GM18867 (cell line): Measurements from ENCODE around the gene TMEM50A.
"Not testable (repeated sequence)": the region's sequence is repeated elsewhere in the genome, so short reads cannot be mapped to it uniquely, and the experiment has no call there.

Source experiments
- ATAC-seq: cut with Tn5 transposase; IDR thresholded peaks from one replicate; pipeline ENCODE4 v1.9.1; 2021; ENCODE audit warnings: mild to moderate bottlenecking, moderate library complexity; ENCODE audit not compliant: unreplicated experiment

TMEM50A gene

GRCh38 chr1:25383090-25383489 lies 45.0 kb downstream of the TMEM50A start:
- not testable (repeated sequence) for ATAC-seq

DNA sequence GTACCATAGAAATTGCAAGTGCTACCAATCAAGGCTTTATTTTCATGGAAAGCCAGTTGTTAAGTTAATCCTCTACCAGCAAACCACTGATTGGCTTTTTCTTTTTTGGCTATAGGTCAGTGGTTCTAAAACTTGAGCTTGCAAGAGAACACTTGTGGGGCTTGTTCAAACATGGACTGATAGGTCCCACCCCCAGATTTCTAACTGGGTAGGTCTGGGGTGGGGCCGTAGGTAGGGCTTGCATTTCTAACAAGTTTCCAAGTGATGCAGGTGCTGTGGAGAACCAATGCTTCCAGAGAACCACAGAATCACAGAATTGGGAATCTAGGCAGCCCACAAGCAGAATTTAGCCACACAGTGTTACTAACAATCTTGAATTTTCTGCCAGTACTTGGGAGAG lies 45.7 kb downstream of the TMEM50A start:
- not testable (repeated sequence) for ATAC-seq

DNA sequence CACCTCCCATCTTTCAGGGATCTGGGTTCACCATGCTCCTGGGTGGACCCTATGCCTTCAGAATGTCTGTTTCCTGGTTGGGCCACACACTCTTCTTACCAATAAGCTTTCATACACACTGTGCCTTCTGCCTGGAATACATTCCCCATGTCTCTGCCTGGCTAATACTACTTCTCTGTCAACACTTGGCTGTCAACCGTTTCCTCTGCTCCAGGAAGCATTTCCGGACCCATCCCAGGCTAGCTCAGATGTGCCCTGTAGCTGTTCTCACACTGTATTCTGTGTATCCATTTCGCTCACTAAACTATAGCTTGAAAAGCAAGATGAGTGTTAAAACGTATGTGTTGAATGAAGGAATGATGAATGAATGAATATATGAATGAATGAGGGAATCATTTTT lies 49.0 kb downstream of the TMEM50A start:
- ATAC-seq, result not testable (repeated sequence)

GRCh38 chr1:25388691-25389090 lies 50.6 kb downstream of the TMEM50A start:
- not testable (repeated sequence) for ATAC-seq

DNA sequence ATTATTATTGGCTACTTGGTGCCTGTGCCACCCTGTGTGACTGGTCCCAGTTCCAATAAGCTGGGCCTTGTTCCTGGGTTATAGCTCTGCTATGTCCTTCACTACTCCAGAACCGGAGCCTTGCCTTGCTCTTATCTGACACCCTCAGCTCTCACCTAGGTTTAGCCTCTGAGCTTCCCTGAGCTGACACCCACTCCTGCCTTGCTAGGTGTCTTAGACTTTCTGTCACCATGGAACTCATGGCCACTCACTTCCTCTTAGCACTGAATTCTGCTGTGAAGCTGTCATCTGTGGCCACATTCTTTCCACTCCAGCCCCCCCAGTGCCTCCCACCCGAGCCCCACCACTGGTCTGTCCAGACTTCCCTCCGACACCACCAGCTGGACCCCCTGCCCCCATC lies 51.6 kb downstream of the TMEM50A start:
- not testable (repeated sequence) for ATAC-seq

DNA sequence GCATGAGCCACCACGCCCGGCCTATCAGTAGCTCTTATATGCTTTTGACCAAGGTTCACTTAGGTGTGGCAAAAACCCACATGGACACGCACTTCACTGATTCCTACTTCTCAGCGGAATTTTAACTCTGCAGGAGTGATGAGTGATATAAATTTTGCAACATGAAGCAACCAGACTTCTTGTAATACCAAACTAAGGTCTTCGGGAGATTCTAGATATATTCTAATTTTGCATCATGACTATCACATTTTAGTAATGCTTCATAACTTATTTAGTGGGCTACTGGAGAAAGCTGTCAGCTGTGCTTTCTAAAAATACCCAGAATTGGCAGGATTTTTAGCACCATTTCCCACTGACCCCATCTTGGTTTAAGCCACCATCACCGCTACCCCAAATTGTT lies 54.7 kb downstream of the TMEM50A start:
- no peak for ATAC-seq

DNA sequence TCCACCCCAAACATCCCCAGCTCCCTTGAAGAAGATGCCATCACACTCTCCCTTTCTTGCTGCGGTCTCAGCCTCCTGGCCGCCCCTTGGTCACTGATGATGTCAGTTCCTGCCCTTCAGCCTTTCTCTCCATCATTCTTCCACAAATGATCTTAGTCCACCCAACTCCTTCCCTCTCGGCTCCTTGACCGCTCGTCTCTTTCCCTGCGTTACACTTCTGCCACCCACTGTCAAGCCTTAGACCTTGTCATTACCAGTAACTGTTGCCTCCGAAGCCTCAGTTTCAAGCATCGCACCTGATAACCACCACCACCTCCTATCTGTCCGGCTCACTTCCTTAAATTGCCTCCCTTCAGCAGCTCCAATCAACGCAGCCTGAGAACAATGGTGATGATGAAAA lies 59.4 kb downstream of the TMEM50A start:
- ATAC-seq, result not testable (repeated sequence)

DNA sequence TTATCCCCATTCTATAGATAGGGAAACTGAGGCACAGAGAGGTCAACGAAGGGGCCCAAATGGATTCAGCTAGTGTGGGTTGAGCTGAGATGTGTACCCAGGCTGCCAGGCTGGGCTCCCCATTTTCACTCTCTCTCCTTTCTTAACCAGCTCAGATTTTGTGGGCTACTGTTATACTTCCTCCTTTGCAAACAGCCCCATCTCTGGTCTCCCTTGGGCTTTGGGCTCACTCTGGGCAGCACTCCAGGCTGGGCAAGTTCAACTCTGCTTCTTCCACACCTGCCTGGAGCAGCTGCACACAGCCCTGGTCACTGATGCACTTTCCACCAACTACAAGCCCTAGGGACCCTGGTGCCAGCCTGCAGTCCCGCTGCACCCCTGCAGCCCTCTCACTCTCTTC lies 59.9 kb downstream of the TMEM50A start:
- ATAC-seq, result not testable (repeated sequence)

GRCh38 chr1:25402947-25403803 lies 65.0 kb downstream of the TMEM50A start:
- ATAC-seq, result not testable (repeated sequence)

DNA sequence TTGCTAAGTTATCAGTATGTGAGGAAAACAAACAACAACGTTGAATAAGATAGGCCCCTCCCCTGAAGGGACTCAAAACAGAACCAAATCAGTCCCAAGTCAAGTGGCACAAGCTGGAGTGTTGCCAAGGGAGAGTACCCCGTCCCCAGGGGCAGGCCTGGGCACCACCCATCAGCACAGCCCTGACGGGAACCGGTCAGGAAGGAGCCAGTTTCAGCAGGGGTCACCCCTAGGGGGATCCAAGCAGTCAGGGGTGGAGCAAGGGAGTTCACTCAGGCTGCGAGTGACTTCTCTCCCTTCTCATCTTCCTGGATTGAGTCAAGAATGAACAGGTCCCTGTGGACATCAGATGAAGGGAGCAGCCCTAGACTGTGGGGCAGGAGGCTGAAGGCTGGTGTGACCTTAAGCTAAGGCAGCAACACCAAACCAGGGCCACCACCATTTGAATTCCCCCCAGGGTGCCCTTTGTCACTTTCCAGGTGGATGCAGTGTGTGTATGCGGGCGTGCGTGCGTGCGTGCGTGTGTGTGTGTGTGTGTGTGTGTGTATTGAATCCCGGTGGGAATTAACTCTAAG lies 67.7 kb downstream of the TMEM50A start:
- ATAC-seq, result not testable (repeated sequence)

DNA sequence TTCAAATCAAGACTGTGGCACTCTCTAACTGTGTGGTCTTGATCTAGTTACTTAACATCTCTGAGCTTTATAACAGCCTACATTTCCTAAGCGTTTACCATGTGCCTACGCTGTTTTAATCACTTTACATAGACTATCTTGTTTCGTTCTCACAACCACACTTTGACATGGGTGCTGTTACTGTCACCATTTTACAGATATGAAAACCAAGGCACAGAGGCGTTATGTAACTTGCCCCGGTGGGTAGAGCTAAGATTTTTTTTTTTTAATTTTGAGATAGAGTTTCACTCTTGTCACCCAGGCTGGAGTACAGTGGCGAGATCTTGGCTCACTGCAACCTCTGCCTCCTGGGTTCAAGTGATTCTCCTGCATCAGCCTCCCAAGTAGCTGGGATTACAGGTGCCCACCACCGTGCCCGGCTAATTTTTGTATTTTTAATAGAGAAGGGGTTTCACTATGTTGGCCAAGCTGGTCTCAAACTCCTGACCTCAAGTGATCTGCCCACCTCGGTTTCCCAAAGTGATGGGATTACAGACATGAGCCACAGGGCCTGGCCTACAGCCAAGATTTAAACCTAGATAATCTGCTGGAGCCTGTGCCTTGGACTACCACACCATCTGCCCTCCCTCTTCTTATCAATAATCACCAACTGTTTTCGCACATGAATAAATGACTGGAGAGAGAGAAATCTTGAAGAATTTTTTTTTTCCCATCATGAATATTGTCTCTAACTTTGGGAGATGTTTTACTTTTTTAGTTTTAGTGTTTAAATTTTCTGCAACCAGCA lies 71.7 kb downstream of the TMEM50A start:
- not testable (repeated sequence) for ATAC-seq
